ENCODE data around the gene AOC3. TPM values are rescaled to one million over a fixed set of nuclear protein-coding genes. Genes with fewer than 3 reads are reported as not detected.
A peak's percentile ranks its signal among the peaks of the same experiment; 100 is the strongest.

The AOC3 gene
- total and polyA plus RNA-seq, 2 of the 13 experiments (the other 11 are each of a cell fraction or from before 2014, with no cell fraction given): 8.7 to 51.7 TPM

- peak; percentile 94; the same call in 1 of the 2 replicates for TF ChIP-seq TSC22D2 (CRISPR knock-in tag; IDR thresholded peaks at IDR 0.05; ENCODE audit: borderline replicate concordance)
- no peak for TF ChIP-seq ZBTB39 (CRISPR knock-in tag; IDR thresholded peaks at IDR 0.05)
- TF ChIP-seq U2AF1 (optimal IDR thresholded peaks at IDR 0.05; ENCODE audit: low read depth, low read length): peak; percentile 89
- peak; percentile 89 for TF ChIP-seq ZNF891 (CRISPR knock-in tag; IDR thresholded peaks at IDR 0.05)
- TF ChIP-seq DNMT3B (CRISPR knock-in tag; conservative IDR thresholded peaks at IDR 0.05): peak; percentile 93; the same call in 1 of the 2 replicates
- peak; percentile 100 for TF ChIP-seq HDAC1 (CRISPR knock-in tag; IDR thresholded peaks at IDR 0.05)
- TF ChIP-seq SRY (CRISPR knock-in tag; IDR thresholded peaks at IDR 0.05): peak; percentile 92
- TF ChIP-seq HDAC6 (IDR thresholded peaks at IDR 0.05; ENCODE audit: low read depth, low read length): no peak
- TF ChIP-seq SCMH1 (CRISPR knock-in tag; IDR thresholded peaks at IDR 0.05; ENCODE audit: borderline replicate concordance): no peak
- peak; percentile 18; the same call in 1 of the 2 replicates for TF ChIP-seq ZSCAN21 (CRISPR knock-in tag; IDR thresholded peaks at IDR 0.05; ENCODE audit: borderline replicate concordance)
- no peak for TF ChIP-seq NONO (IDR thresholded peaks at IDR 0.05)
- TF ChIP-seq NONO (CRISPR knock-in tag; conservative IDR thresholded peaks at IDR 0.05): peak; percentile 99
- TF ChIP-seq NPAS2 (CRISPR knock-in tag; IDR thresholded peaks at IDR 0.05; ENCODE audit: borderline replicate concordance): peak; percentile 85; the same call in 1 of the 2 replicates
- peak; percentile 20; the same call in 1 of the 2 replicates for TF ChIP-seq HOXA5 (CRISPR knock-in tag; IDR thresholded peaks at IDR 0.05)
- TF ChIP-seq, protein P1, sequence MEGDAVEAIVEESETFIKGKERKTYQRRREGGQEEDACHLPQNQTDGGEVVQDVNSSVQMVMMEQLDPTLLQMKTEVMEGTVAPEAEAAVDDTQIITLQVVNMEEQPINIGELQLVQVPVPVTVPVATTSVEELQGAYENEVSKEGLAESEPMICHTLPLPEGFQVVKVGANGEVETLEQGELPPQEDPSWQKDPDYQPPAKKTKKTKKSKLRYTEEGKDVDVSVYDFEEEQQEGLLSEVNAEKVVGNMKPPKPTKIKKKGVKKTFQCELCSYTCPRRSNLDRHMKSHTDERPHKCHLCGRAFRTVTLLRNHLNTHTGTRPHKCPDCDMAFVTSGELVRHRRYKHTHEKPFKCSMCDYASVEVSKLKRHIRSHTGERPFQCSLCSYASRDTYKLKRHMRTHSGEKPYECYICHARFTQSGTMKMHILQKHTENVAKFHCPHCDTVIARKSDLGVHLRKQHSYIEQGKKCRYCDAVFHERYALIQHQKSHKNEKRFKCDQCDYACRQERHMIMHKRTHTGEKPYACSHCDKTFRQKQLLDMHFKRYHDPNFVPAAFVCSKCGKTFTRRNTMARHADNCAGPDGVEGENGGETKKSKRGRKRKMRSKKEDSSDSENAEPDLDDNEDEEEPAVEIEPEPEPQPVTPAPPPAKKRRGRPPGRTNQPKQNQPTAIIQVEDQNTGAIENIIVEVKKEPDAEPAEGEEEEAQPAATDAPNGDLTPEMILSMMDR (CRISPR knock-in tag; IDR thresholded peaks at IDR 0.05): peak; percentile 37
- no peak for TF ChIP-seq PAWR (CRISPR knock-in tag; IDR thresholded peaks at IDR 0.05; ENCODE audit: borderline replicate concordance)
- TF ChIP-seq RARA (CRISPR knock-in tag; IDR thresholded peaks at IDR 0.05): peak; percentile 75
- peak; percentile 96 for TF ChIP-seq SALL1 (CRISPR knock-in tag; IDR thresholded peaks at IDR 0.05)
Observed at GRCh38 chr17:42832934-42833766, 17.8 kb upstream of the AOC3 start, which contains the start of gene PSME3 (continued).

Data from HepG2 (cell line).